HL-60 (cell line): ENCODE measurements around the gene IDH3G.

ENCODE experiments used
- DNase-seq, 2 experiments: peaks; one replicate each; pipeline ENCODE4 v3.0.0-alpha.2; 2010 to 2020; ENCODE audit warnings: low read depth in 1 of 2, low spot score in 1 of 2
- H3K27ac ChIP-seq: fragments of 250-450 bp; sonication (Bioruptor Pico); replicated peaks from 2 replicates; pipeline ENCODE4 v1.5.1; 2020; ENCODE audit warnings: mild to moderate bottlenecking, moderate library complexity
- H3K27me3 ChIP-seq: fragments of 250-450 bp; sonication (Bioruptor Pico); 2 replicates; pipeline ENCODE4 v1.5.1; 2021; ENCODE audit warnings: mild to moderate bottlenecking, moderate library complexity; ENCODE audit not compliant: insufficient read depth, poor library complexity, severe bottlenecking
- H3K4me3 ChIP-seq: replicated peaks from 2 replicates; pipeline ENCODE4 v1.5.1; 2011; ENCODE audit warnings: mild to moderate bottlenecking, control low read depth, low read length; ENCODE audit not compliant: insufficient read depth
- CTCF ChIP-seq: IDR thresholded peaks from one replicate; pipeline ENCODE4 v1.5.1; 2011; ENCODE audit warnings: low read length, control low read depth, inconsistent platforms; ENCODE audit not compliant: insufficient read depth
- GABPA ChIP-seq: IDR thresholded peaks from 2 replicates; pipeline ENCODE4 v1.6.1; 2012; ENCODE audit warnings: low read depth
- POLR2AphosphoS5 ChIP-seq: IDR thresholded peaks from 2 replicates; pipeline ENCODE4 v1.6.1; 2012; ENCODE audit warnings: low read depth
- REST ChIP-seq: IDR thresholded peaks from 2 replicates; pipeline ENCODE4 v1.6.1; 2012; ENCODE audit warnings: low read depth; ENCODE audit not compliant: insufficient replicate concordance
- SPI1 ChIP-seq: IDR thresholded peaks from 2 replicates; pipeline ENCODE4 v1.6.1; 2012; ENCODE audit warnings: low read depth, mild to moderate bottlenecking, borderline replicate concordance

IDH3G gene

GRCh38 chrX:153775293-153776119 lies 18.7 kb downstream of the IDH3G start:
- DNase-seq: no peak
- no peaks in the 10 kb centered on the region for H3K27me3 ChIP-seq

GRCh38 chrX:153774576-153775292 lies 19.4 kb downstream of the IDH3G start:
- Histone ChIP-seq H3K27me3 (no peaks in the 10 kb centered on the region), H3K27ac (no peak overlapping the region), H3K4me3 (no peak overlapping the region)
- no peak for DNase-seq
- TF ChIP-seq POLR2AphosphoS5 (no peak), SPI1 (no peak), REST (no peak), CTCF (no peak), GABPA (no peak)

More at GRCh38 chrX:153775293-153776119, 18.7 kb downstream of the IDH3G start:
- no peak overlapping the region for H3K27ac ChIP-seq
- no peak for TF ChIP-seq GABPA
- H3K4me3 ChIP-seq: no peak overlapping the region

- Histone ChIP-seq H3K27ac (no peak overlapping the region), H3K4me3 (no peak overlapping the region), H3K27me3 (no peaks in the 10 kb centered on the region)
- no peak for DNase-seq
- TF ChIP-seq SPI1 (no peak), CTCF (no peak), POLR2AphosphoS5 (no peak), GABPA (no peak), REST (no peak)
Observed at GRCh38 chrX:153773741-153774575, 20.2 kb downstream of the IDH3G start.

- no peak for DNase-seq
- Histone ChIP-seq H3K27ac (no peak overlapping the region), H3K4me3 (no peak overlapping the region), H3K27me3 (no peaks in the 10 kb centered on the region)
- TF ChIP-seq POLR2AphosphoS5 (no peak), CTCF (no peak), REST (no peak), SPI1 (no peak), GABPA (no peak)
Observed at GRCh38 chrX:153773218-153773611, 21.0 kb downstream of the IDH3G start.
